RKO (cell line): ENCODE data around the gene RMRP.
A peak's percentile ranks its signal among the peaks of the same experiment; 100 is the strongest.
"Not testable (repeated sequence)": the region's sequence is repeated elsewhere in the genome, so short reads cannot be mapped to it uniquely, and the experiment has no call there.

Experiments used
- DNase-seq: peaks from one replicate; pipeline ENCODE4 v3.0.0-alpha.2; 2016; ENCODE audit warnings: low spot score

Gene RMRP

DNA sequence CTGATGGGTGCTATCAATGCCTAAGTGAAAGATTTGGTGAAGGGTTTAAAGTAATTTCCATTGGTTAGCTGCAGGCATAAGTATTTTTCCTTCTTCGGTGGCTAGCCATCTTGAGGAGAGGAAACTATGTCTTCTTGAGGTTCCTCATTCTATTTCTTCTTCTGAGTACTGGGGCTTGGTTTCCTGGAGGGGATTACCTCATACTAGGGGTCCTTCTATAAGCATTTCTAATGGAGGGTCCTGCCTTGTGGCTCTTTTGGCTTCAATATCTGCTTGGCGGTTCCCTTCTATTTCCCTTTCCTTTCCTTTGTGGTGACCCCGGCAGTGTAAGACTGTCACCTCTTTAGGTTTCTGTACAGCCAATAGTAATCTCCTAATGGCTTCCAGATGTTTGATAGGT is 16.3 kb downstream of the RMRP start:
- not testable (repeated sequence) for DNase-seq

- DNase-seq = not testable (repeated sequence)
These were observed 17.4 kb downstream of the RMRP start for GRCh38 chr9:35640431-35640830.

- DNase-seq = no peak
These were observed 18.2 kb downstream of the RMRP start for GRCh38 chr9:35639631-35640030.

GRCh38 chr9:35639225-35639624 is 18.6 kb downstream of the RMRP start:
- not testable (repeated sequence) for DNase-seq

DNA sequence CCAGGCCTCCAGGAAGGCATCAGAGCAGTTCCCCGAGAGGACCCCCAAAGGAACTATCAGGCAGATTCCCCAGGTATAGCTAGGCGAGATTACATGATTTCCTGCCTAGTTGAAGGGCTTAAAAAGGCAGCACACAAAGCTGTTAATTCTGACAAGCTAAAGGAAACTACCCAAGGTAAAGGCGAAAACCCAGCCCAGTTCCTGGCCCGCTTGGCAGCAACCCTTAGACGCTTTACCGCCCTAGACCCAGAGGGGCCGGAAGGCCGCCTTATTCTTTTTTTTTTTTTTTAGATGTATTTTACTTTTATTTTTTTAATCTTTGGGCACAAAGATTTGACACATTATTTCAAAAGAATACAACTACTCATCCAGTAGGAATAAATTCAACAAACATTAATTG is 19.1 kb downstream of the RMRP start:
- not testable (repeated sequence) for DNase-seq

DNA sequence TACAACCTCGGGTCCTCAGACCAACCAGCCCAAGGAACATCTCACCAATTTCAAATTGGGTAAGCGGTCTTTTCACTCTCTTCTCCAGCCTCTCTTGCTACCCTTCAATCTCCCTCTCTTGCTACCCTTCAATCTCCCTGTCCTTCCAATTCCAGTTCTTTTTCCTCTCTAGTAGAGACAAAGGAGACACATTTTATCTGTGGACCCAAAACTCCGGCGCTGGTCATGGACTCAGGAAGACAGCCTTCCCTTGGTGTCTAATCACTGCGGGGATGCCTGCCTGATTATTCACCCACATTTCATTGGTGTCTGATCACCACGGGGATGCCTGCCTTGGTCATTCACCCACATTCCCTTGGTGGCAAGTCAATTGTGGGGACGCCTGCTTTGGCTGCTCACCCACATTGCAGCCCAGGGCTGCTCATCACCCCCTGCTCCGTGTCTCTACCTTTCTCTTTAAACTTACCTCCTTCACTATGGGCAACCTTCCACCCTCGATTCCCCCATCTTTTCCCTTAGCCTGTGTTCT is 20.3 kb downstream of the RMRP start:
- not testable (repeated sequence) for DNase-seq

GRCh38 chr9:35636877-35637246 is 21.0 kb downstream of the RMRP start:
- not testable (repeated sequence) for DNase-seq

GRCh38 chr9:35636135-35636876 is 21.5 kb downstream of the RMRP start:
- DNase-seq = no peak

- DNase-seq = no peak
These were observed 22.1 kb downstream of the RMRP start for GRCh38 chr9:35635730-35636129.

DNA sequence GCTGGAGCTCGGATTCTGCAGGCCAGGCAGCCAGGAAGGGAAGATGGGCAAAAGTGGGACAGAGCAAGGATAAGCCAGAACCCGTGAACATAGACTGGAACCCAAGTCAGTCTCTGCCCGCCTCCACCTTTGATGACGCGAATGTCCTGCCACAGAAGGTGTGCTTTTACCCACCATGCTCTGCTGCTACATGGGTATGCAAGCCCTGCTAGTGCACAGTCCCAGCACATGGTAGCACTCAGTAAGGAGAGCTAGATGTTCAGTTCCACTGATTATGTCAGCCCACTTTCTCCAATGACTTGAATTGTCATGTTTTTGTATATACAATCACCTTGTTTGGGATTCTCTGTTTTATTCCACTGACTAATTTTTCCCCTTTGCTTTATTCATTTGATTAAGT is 28.2 kb downstream of the RMRP start:
- DNase-seq = no peak

DNA sequence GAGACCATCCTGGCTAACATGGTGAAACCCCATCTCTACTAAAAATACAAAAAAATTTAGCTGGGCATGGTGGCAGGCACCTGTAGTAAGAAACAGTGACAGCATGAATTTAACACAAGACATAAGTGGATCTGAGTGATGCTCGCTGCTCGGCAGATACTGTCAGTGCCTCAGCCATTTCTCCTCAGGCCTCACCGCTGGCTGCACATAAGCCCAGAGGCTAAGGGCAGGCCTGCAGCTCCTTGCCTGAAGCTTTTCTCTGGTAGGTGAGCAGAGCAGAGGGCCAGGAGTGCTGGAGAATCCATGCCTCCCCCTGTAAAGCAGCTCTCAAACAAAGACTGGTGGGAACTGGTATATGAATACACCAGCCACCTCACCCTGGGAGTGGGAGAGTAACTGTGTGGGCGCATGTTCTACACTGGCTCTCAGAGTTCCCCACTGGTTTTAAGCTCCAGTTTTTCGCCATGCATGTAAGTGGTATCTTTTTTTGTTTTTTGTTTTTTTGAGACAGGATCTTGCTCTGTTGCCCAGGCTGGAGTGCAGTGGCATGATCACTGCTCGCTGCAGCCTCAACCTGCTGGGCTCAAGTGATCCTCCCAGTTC is 29.3 kb downstream of the RMRP start:
- DNase-seq = no peak

DNA sequence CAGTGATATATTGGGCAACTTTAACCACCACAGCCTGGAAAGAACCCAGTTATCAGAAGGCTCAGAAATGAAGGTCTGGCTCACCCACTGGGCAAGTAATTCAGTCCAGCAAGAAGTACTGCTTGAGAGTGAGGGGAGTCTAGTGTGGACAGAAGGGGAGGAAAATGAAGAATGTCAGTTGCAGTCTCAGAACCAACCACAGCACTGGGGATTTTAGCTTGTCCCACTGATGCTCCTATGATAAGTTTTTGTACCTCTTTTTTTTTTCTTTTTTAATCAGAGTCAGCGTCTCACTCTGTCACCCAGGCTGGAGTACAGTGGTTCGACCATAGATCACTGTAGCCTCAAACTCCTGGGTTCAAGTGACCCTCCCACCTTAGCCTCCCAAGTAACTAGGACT is 30.2 kb downstream of the RMRP start:
- DNase-seq = no peak

DNA sequence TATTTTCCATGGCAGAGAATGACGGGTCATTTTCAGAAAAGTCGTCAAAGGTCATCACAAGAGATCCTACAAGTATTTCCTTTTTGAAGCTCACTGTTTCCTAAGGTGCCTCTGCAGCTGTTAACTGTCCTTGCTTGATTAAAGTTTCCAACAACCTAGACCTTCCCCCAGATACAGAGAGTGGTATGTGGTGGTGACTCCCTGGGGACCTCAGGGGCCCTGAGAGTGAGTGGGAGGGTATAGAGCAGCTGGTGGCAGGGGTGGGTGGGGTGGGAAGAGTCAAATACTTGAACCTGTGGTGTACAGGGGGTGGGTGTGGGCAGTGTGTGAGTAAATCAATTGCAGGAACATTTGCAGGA is 38.0 kb downstream of the RMRP start:
- DNase-seq = no peak

DNA sequence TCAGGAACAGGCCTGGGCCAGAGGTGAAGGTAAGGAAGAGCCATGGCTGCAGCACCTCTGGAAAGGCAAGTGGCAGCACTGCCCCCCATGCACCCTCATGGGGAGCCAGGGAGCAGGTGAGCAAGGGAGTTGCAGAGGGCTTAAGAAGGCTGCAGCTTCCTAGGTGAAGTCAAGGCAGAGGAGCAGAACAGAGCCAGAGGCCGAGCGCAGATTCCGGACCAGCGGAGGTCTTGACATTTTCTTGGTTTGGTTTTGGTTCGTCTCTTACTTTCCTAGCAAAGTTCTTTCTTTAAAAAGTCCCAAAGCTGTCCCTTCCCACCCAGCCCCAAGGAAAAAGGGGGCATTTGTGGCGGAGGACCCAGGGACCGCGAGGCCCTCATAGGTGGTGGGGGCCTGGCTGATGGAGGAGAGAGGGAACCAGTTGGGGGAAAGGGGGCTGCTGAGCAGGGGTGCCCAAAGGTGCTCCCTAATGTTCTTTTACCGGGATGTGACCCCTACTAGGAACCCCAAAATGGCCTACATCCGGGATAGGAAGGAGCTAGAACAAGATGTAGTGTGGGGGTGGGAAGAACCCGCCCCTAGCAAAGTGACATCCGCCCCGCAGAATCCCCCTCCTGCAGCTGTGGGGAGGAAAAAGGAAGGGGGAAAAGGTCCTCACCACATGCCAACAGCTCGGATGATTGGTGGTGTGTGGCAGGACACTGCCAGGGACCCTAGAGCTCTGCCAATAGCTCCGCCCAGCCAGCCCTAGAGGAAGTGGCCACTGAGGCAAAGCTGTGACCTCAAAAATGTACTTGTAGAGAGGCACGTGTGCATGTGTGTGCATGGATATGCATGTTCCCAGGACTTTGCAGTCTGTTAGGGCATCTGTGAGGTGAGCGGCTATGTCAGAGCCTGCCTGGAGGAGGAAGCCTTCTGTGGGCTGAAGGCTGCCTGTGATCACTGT is 38.7 kb downstream of the RMRP start:
- no peak for DNase-seq

DNA sequence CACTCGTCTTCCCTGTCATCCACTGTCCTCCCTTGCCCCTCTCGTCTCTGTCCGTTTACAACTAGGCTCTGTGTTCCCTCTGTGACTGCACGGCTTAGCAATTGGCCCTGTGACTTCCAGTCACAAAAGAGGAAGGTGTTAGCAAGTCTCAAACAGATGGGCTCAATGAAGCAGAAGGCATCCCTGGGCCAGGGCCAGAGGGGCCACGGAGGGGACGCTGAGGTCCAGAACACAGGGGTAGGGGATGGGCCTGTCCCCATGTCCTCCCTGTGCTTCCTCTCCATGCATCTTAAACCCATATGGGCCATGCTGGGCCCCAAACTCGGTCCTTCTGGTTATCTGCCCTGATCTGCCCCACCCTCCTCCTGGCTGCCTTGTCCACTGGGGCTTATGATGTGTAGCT is 39.5 kb downstream of the RMRP start, which contains the start of gene CD72:
Gene CD72, minus strand, starts transcription at position 89 of the 403 bp plus-strand sequence. CDS start 110 bp downstream, outside the sequence.
- no peak for DNase-seq

GRCh38 chr9:35617548-35617947 is 40.3 kb downstream of the RMRP start:
- DNase-seq = no peak

DNA sequence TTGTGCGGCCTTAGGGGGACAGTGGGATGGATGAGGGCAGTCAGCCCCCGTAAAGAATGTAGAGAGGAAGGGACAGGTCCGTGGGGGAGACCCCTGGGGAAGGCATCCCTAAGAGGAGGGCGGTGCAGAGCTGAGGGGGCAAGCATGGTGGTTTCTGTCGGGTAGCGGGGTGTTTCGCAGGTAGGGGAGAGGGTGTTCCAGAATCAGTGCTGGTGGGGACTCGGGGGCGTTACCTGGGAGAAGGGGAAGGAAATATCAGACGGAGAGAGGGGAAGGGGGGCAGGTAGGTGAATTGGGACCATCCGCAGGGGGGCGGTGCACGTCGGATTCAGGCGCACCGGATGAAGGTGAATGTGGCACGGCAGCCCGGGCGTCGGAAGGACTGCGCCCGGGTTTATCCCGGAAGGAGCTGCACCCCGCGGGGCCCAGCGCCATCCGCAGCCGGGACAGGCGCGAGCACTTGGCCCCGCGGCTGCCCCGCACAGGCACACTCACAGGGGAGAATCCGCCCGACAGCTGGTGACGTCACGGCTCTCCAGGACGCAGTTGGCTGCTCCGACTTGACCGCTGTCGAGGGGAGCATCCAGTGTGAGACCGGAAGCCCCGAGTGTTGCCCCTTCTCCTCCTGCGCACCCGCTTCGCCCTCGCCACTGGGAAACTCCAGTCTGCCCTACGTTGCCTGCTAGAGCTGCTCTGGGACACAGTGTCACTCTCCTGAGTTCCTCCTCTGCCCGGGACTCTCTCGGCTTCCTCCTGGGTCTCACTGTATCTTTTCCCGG is 40.9 kb downstream of the RMRP start:
- no peak for DNase-seq

- no peak for DNase-seq
These were observed 41.7 kb downstream of the RMRP start for GRCh38 chr9:35615981-35616680.

- DNase-seq = no peak
These were observed 45.0 kb downstream of the RMRP start for GRCh38 chr9:35612843-35613242.

DNA sequence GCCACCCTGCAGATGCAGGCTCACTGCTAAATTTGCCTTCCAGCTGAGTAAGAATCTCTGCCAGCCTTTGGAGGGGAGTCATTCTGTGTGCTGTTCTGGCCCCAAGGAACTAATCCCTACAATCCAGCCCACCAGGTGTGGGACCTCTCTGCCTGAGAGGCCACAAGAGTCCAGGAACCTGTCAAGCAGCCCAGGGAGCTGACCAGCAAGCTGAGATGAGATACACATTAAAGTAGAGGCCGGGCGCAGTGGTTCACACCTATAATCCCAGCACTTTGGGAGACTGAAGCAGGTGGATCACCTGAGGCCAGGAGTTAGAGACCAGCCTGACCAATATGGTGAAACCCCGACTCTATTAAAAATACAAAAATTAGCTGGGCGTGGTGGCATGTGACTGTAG is 45.8 kb downstream of the RMRP start:
- DNase-seq = not testable (repeated sequence)

GRCh38 chr9:35611230-35611797 is 46.5 kb downstream of the RMRP start:
- DNase-seq = peak; percentile 47
